ENCODE measurements around the gene TMEM202.

GRCh38 chr15:72382146-72382545 is 16.0 kb upstream of the TMEM202 start:
- TF ChIP-seq CTCF (IDR thresholded peaks at IDR 0.05) (peak; percentile 26), ZFX (IDR thresholded peaks at IDR 0.05; ENCODE audit: borderline replicate concordance) (no peak)

All from 22Rv1 (cell line).